H1 (cell line): ENCODE measurements around the gene HAS3. TPM values are rescaled to one million over a fixed set of nuclear protein-coding genes. Genes with fewer than 3 reads are reported as not detected.

Experiments used
- CTCF ChIA-PET: fragments of 300-600 bp; sonication (Branson Sonifier 250); formaldehyde crosslinking; loops from one replicate; lab custom pipeline; 2021; ENCODE audit not compliant: partially characterized antibody; lab: Charles Lee
- POLR2A ChIA-PET: fragments of 300-600 bp; sonication (Branson Sonifier 250); formaldehyde crosslinking; loops from one replicate; lab custom pipeline; 2021; ENCODE audit warnings: inconsistent platforms; ENCODE audit not compliant: partially characterized antibody; lab: Charles Lee
- DNase-seq, 2 experiments: peaks; one replicate each; pipeline versions ENCODE4 v3.0.0 to v3.0.0-alpha.2; 2010 to 2022; ENCODE audit warnings: low spot score in 2 of 2, low read depth in 1 of 2, mixed read lengths in 1 of 2
- FAIRE-seq: peaks from 2 replicates; lab custom pipeline; 2011; peaks lifted over from hg19 to GRCh38; lab: Jason Lieb, UNC
- H2AFZ ChIP-seq: 2 replicates; pipeline ENCODE4 v1.8.1; 2012; ENCODE audit warnings: low read length, inconsistent platforms
- H2AK5ac ChIP-seq: 2 replicates; pipeline ENCODE4 v1.6.1; 2013; ENCODE audit warnings: low read depth, low read length
- H2BK120ac ChIP-seq: replicated peaks from 2 replicates; pipeline ENCODE3; 2013; ENCODE audit warnings: low read depth, low read length, inconsistent platforms
- H2BK12ac ChIP-seq: 2 replicates; pipeline ENCODE4 v1.6.1; 2013; ENCODE audit warnings: low read depth, low read length
- H2BK15ac ChIP-seq: 2 replicates; pipeline ENCODE4 v1.6.1; 2013; ENCODE audit warnings: low read length
- H2BK20ac ChIP-seq: 2 replicates; pipeline ENCODE4 v1.6.1; 2013; ENCODE audit warnings: low read length
- H2BK5ac ChIP-seq: 2 replicates; pipeline ENCODE4 v1.6.1; 2013; ENCODE audit warnings: low read depth, low read length
- H3K14ac ChIP-seq: 2 replicates; pipeline ENCODE4 v1.6.1; 2013; ENCODE audit warnings: inconsistent platforms; ENCODE audit not compliant: insufficient read length
- H3K18ac ChIP-seq: 2 replicates; pipeline ENCODE4 v1.6.1; 2013; ENCODE audit warnings: low read length; ENCODE audit errors: extremely low read depth
- H3K23ac ChIP-seq: 2 replicates; pipeline ENCODE4 v1.6.1; 2013; ENCODE audit warnings: inconsistent platforms; ENCODE audit not compliant: insufficient read length
- H3K23me2 ChIP-seq: 2 replicates; pipeline ENCODE4 v1.6.1; 2013; ENCODE audit warnings: low read depth, low read length
- H3K27ac ChIP-seq: 2 replicates; pipeline ENCODE4 v1.6.1; 2011; ENCODE audit warnings: low read depth, low read length, inconsistent platforms
- H3K27me3 ChIP-seq, 4 experiments: replicated peaks in 1 of 4; 1 replicate in 1 of 4; 2 replicates in 3 of 4; pipeline versions ENCODE4 v1.6.1 to v1.8.1; 2011 to 2013; ENCODE audit warnings: low read length in 3 of 4, mild to moderate bottlenecking in 3 of 4, inconsistent platforms in 2 of 4, mixed read lengths in 2 of 4, moderate library complexity in 1 of 4; ENCODE audit not compliant: control insufficient read depth in 3 of 4, insufficient read depth in 3 of 4; ENCODE audit errors: extremely low read depth in 1 of 4
- H3K36me3 ChIP-seq, 4 experiments: 2 replicates each; pipeline versions ENCODE4 v1.6.1 to v1.8.1; 2011 to 2013; ENCODE audit warnings: mild to moderate bottlenecking in 4 of 4, low read length in 3 of 4, moderate library complexity in 2 of 4, control low read depth in 1 of 4, inconsistent platforms in 1 of 4; ENCODE audit not compliant: insufficient read depth in 4 of 4, control insufficient read depth in 2 of 4
- H3K4ac ChIP-seq: replicated peaks from 2 replicates; pipeline ENCODE3; 2013; ENCODE audit warnings: low read length, low read depth, mixed read lengths, inconsistent platforms; ENCODE audit not compliant: insufficient read length
- H3K4me1 ChIP-seq, 4 experiments: replicated peaks in 1 of 4; 1 replicate in 1 of 4; 2 replicates in 3 of 4; pipeline versions ENCODE4 v1.6.1 to v1.8.1; 2011 to 2013; ENCODE audit warnings: low read length in 3 of 4, inconsistent platforms in 2 of 4, mixed read lengths in 1 of 4; ENCODE audit not compliant: insufficient read depth in 4 of 4, control insufficient read depth in 3 of 4
- H3K4me2 ChIP-seq, 2 experiments: 2 replicates each; pipeline versions ENCODE4 v1.6.1 to v1.8.1; 2011 to 2013; ENCODE audit warnings: low read depth in 2 of 2, low read length in 2 of 2, control low read depth in 1 of 2, inconsistent platforms in 1 of 2, mild to moderate bottlenecking in 1 of 2; ENCODE audit not compliant: insufficient read depth in 1 of 2
- H3K4me3 ChIP-seq, 4 experiments: fragments of 200-600, 300-600 bp in 1 of 4; sonication (generic), shearing (Covaris generic), sonication (Bioruptor Twin) in 1 of 4; 2 replicates each; pipeline versions ENCODE4 v1.5.1 to v1.8.1; 2011 to 2016; ENCODE audit warnings: low read length in 4 of 4, low read depth in 3 of 4, control low read depth in 2 of 4, inconsistent platforms in 2 of 4, mild to moderate bottlenecking in 2 of 4, mixed read lengths in 1 of 4, moderate library complexity in 1 of 4; ENCODE audit not compliant: insufficient read depth in 2 of 4; ENCODE audit errors: extremely low read depth in 1 of 4
- H3K56ac ChIP-seq: replicated peaks from 2 replicates; pipeline ENCODE3; 2013; ENCODE audit warnings: low read depth, mild to moderate bottlenecking, mixed read lengths, low read length, inconsistent platforms; ENCODE audit not compliant: insufficient read length
- H3K79me1 ChIP-seq: 2 replicates; pipeline ENCODE4 v1.6.1; 2013; ENCODE audit warnings: low read depth, low read length, control low read depth
- H3K79me2 ChIP-seq, 2 experiments: 2 replicates each; pipeline versions ENCODE4 v1.6.1 to v1.8.1; 2012 to 2013; ENCODE audit warnings: low read length in 2 of 2, mild to moderate bottlenecking in 2 of 2, inconsistent platforms in 1 of 2; ENCODE audit not compliant: insufficient read depth in 2 of 2, control insufficient read depth in 1 of 2
- H3K9ac ChIP-seq, 4 experiments: replicated peaks in 1 of 4; 1 replicate in 1 of 4; 2 replicates in 3 of 4; pipeline versions ENCODE4 v1.6.1 to v1.8.1; 2011 to 2013; ENCODE audit warnings: low read depth in 3 of 4, low read length in 3 of 4, control low read depth in 2 of 4, mild to moderate bottlenecking in 2 of 4, moderate library complexity in 2 of 4, inconsistent platforms in 1 of 4; ENCODE audit errors: extremely low read depth in 1 of 4
- H3K9me3 ChIP-seq, 2 experiments: 2 replicates each; pipeline versions ENCODE4 v1.6.1 to v1.8.1; 2012 to 2013; ENCODE audit warnings: mild to moderate bottlenecking in 2 of 2, moderate library complexity in 2 of 2, control low read depth in 1 of 2, inconsistent platforms in 1 of 2, low read depth in 1 of 2, low read length in 1 of 2, mixed read lengths in 1 of 2; ENCODE audit not compliant: insufficient read depth in 2 of 2
- H4K20me1 ChIP-seq, 2 experiments: replicated peaks in 1 of 2; 2 replicates each; pipeline versions ENCODE3 to v1.8.1; 2011 to 2013; ENCODE audit warnings: inconsistent platforms in 2 of 2, low read length in 2 of 2, mild to moderate bottlenecking in 1 of 2; ENCODE audit not compliant: insufficient read depth in 2 of 2, control insufficient read depth in 1 of 2
- H4K5ac ChIP-seq: 2 replicates; pipeline ENCODE4 v1.6.1; 2013; ENCODE audit warnings: low read length, low read depth, mixed read lengths, inconsistent platforms; ENCODE audit not compliant: insufficient read length
- H4K8ac ChIP-seq: 2 replicates; pipeline ENCODE4 v1.8.0; 2013; ENCODE audit warnings: mild to moderate bottlenecking, moderate library complexity, low read length, inconsistent platforms; ENCODE audit not compliant: insufficient read depth; ENCODE audit errors: extremely low read depth
- H4K91ac ChIP-seq: replicated peaks from 2 replicates; pipeline ENCODE3; 2013; ENCODE audit warnings: low read length, mixed read lengths, inconsistent platforms; ENCODE audit not compliant: insufficient read length
- BACH1 ChIP-seq: IDR thresholded peaks from 2 replicates; pipeline ENCODE4 v1.6.1; 2012; ENCODE audit warnings: low read length, improper control_type of control experiment
- EGR1 ChIP-seq: IDR thresholded peaks from 2 replicates; pipeline ENCODE4 v1.6.1; 2011; ENCODE audit warnings: low read depth, low read length, borderline replicate concordance
- WGBS, 2 experiments: shearing (Covaris generic) in 1 of 2; methylation state at CpG; one replicate each; pipeline versions ENCODE4 v1.1.6 to v1.1.7; 2013 to 2015; ENCODE audit warnings: low lambda C conversion rate in 2 of 2, mixed read lengths in 2 of 2, inconsistent platforms in 1 of 2, low coverage in 1 of 2, missing lambda C conversion rate in 1 of 2; ENCODE audit not compliant: insufficient replicate concordance in 2 of 2, insufficient coverage in 1 of 2, insufficient read length in 1 of 2; ENCODE audit errors: extremely low coverage in 1 of 2, missing lambda C conversion rate in 1 of 2; 5-methylcytosine and 5-hydroxymethylcytosine counted together
- polyA plus RNA-seq, 7 experiments: library from polyadenylated mRNA; depleted of rRNA in 3 of 7; stranded (reverse) in 5 of 7; unstranded in 2 of 7; fragments of >200 nt in 5 of 7; fragments of 200-250 nt in 2 of 7; gene quantifications; 1 replicate in 5 of 7; 2 replicates in 1 of 7; 4 replicates in 1 of 7; pipeline versions ENCODE4 v1.2.1 to v1.2.3, GENCODE V29; 2011 to 2013; ENCODE audit warnings: missing spikeins in 2 of 7, mixed read lengths in 2 of 7
- total RNA-seq: library from RNA; stranded (reverse); fragmentation: NEBNext Ultra II Directional; extraction: Animal tissue kit (Norgen Biotek cat#: 25700); gene quantifications from 2 replicates; pipeline ENCODE4 v1.2.1, GENCODE V29; 2021

HAS3 gene
- total and polyA plus RNA-seq, 2 of the 8 experiments (the other 6 are each of a cell fraction or from before 2014, with no cell fraction given), result 32.1 to 69.6 TPM

DNA sequence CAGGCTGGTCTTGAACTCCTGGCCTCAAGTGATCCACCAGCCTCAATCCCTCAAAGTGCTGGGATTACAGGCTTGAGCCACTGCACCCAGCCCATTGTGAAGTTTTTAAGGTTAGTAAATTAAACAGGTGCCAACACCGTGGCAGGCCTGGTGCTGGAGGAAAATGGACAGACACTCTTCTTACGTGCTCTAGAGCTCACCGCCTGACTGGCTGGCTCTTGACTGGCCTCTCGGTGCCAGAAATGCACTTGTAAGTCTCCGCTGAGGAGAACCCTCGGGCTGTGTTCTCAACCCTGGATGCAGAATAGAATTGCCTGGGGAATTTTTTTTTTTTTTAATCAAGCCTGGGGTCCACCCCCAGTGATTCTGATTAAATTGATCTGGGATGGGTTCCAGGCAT, 10.3 kb upstream of the HAS3 start:
- Histone ChIP-seq H2BK120ac (no peak overlapping the region), H3K56ac (no peak overlapping the region), H3K9ac (no peak overlapping the region), H2BK5ac (no peak overlapping the region; the same call in 1 of the 2 replicates), H4K20me1 (no peaks in the 10 kb centered on the region), H3K4me2 (no peak overlapping the region), H2BK20ac (no peak overlapping the region), H3K79me1 (no peaks in the 10 kb centered on the region), H4K91ac (peak overlapping the region; percentile 41), H3K4me3 (no peak overlapping the region), H3K79me2 (no peaks in the 10 kb centered on the region), H2AFZ (no peak overlapping the region), H3K18ac (no peak overlapping the region), H3K23me2 (no peaks in the 10 kb centered on the region), H3K23ac (no peak overlapping the region), H3K27me3 (no peaks in the 10 kb centered on the region), H3K27ac (no peak overlapping the region), H3K9me3 (no peaks in the 10 kb centered on the region), H3K4me1 (peaks cover 4 to 13% (median 7%) of the 10 kb centered on the region in 4 experiments), H2AK5ac (no peak overlapping the region), H3K36me3 (no peaks in the 10 kb centered on the region), H3K14ac (no peak overlapping the region), H4K5ac (no peak overlapping the region), H2BK12ac (no peak overlapping the region; the same call in 1 of the 2 replicates), H4K8ac (no peak overlapping the region), H2BK15ac (no peak overlapping the region), H3K4ac (no peak overlapping the region)
- DNase-seq, result no peak
- WGBS, 2 experiments, result 95% methylated on average over 6 of the region's 6 CpGs; no CpG with 5 or more reads in 1 of the 2 experiments
- FAIRE-seq, result no peak
- TF ChIP-seq EGR1, result no peak
- no peak for TF ChIP-seq BACH1
- CTCF ChIA-PET, result interaction anchor here (0.8 to 1.2 kb wide), 2 partner anchors 17 to 105 kb away, joined by 3 to 4 read pairs; no protein-coding TSS in a partner anchor
- POLR2A ChIA-PET, result interaction anchor here (1.3 to 3.6 kb wide), 3 partner anchors 11 to 23 kb away, joined by 4 to 9 read pairs (median 6); no protein-coding TSS in a partner anchor
